ENCODE results near the gene PFDN2. TPM values are rescaled to one million over a fixed set of nuclear protein-coding genes. Genes with fewer than 3 reads are reported as not detected.

The PFDN2 gene
- polyA plus RNA-seq, 1 of the 3 experiments (the other 2 are of a cell fraction) = 445 TPM

DNA sequence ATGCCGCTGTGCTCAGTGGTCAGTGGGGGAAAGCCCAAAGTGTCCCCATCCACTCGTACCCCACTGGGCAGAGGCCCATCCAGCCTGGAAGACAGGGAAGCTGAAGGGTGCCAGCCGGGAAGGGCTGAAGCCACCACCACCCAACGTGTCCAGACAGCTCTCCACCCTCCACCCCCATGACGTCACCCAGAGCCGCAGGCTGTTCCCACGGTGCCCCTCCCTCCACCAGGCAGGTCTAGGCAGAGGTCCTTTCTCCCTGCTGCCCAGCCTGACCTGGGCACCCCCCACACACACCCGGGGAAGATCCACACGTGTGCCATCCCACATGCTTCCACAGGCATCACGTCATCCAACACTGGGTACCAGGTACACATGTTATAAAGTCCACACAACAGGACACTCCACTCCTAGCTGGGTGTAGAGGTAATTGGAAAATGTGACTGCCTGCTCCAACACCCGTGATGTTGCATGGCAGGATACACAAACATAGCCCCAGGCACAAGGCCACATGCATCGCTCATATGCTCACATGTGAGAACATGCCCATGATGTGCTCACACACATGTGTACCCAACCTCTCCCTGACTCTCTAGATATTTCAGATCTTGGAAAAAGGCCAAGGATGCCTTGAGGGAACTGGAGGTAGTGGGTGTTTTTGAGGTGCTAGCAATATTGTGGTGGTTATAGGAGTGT is 43.0 kb downstream of the PFDN2 start:
- no peaks in the 10 kb centered on the region for H3F3A ChIP-seq (replicated peaks; ENCODE audit: insufficient read depth)
- POLR2A ChIA-PET = no interaction called here
- no peaks in the 10 kb centered on the region for H3K79me2 ChIP-seq (ENCODE audit: insufficient read depth)
- CTCF ChIA-PET = interaction anchor here (0.6 to 22.7 kb wide), 4 partner anchors 10 to 325 kb away, joined by 3 to 198 read pairs (median 3); partner anchors contain the start of gene KLHDC9
- H2AFZ ChIP-seq (ENCODE audit: low read depth) = no peak overlapping the region
- H3K9me2 ChIP-seq = no peaks in the 10 kb centered on the region
- no peaks in the 10 kb centered on the region for H3K4me1 ChIP-seq (ENCODE audit: control insufficient read depth in 1 of 2, insufficient read depth in 2 of 2, low read depth in 1 of 2, low read length in 1 of 2)
- no peaks in the 10 kb centered on the region for H4K20me1 ChIP-seq (ENCODE audit: insufficient read depth)
- H3K27ac ChIP-seq (ENCODE audit: low read depth in 2 of 2, low read length in 1 of 2) = no peak overlapping the region
- no peaks in the 10 kb centered on the region for H3K36me3 ChIP-seq (replicated peaks in 1 of 2; ENCODE audit: control insufficient read depth in 1 of 2, insufficient read depth in 2 of 2, low read length in 1 of 2)
- no peak for DNase-seq
- no peak overlapping the region for H3K9ac ChIP-seq
- no peak overlapping the region for H3K4me2 ChIP-seq
- H3K27me3 ChIP-seq (ENCODE audit: insufficient read depth) = no peaks in the 10 kb centered on the region
- no peak for TF ChIP-seq RAD21 (IDR thresholded peaks at IDR 0.05; ENCODE audit: low read length)
- no peak for TF ChIP-seq POLR2AphosphoS5 (IDR thresholded peaks at IDR 0.05; ENCODE audit: low read depth, low read length)
- TF ChIP-seq, protein P1, sequence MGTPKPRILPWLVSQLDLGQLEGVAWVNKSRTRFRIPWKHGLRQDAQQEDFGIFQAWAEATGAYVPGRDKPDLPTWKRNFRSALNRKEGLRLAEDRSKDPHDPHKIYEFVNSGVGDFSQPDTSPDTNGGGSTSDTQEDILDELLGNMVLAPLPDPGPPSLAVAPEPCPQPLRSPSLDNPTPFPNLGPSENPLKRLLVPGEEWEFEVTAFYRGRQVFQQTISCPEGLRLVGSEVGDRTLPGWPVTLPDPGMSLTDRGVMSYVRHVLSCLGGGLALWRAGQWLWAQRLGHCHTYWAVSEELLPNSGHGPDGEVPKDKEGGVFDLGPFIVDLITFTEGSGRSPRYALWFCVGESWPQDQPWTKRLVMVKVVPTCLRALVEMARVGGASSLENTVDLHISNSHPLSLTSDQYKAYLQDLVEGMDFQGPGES (IDR thresholded peaks at IDR 0.05; ENCODE audit: low read depth, low read length) = no peak
- no peak for TF ChIP-seq FOXJ3 (CRISPR knock-in tag; IDR thresholded peaks at IDR 0.05)
- TF ChIP-seq TCF12 (IDR thresholded peaks at IDR 0.05) = no peak
- no peak for TF ChIP-seq YY1 (IDR thresholded peaks at IDR 0.05; ENCODE audit: low read depth)
- TF ChIP-seq RXRA (IDR thresholded peaks at IDR 0.05; ENCODE audit: borderline replicate concordance, low read depth) = no peak
- no peak for TF ChIP-seq SIN3A (IDR thresholded peaks at IDR 0.05; ENCODE audit: borderline replicate concordance, low read depth, low read length)
- TF ChIP-seq CHD2 (IDR thresholded peaks at IDR 0.05; ENCODE audit: low read length, partially characterized antibody) = no peak
- TF ChIP-seq, protein P2, sequence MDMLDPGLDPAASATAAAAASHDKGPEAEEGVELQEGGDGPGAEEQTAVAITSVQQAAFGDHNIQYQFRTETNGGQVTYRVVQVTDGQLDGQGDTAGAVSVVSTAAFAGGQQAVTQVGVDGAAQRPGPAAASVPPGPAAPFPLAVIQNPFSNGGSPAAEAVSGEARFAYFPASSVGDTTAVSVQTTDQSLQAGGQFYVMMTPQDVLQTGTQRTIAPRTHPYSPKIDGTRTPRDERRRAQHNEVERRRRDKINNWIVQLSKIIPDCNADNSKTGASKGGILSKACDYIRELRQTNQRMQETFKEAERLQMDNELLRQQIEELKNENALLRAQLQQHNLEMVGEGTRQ (IDR thresholded peaks at IDR 0.05; ENCODE audit: borderline replicate concordance, low read depth, low read length) = no peak
- no peak for TF ChIP-seq GATA2 (CRISPR knock-in tag; IDR thresholded peaks at IDR 0.05)
- no peak for TF ChIP-seq TEAD4 (IDR thresholded peaks at IDR 0.05; ENCODE audit: borderline replicate concordance, insufficient read depth)
- TF ChIP-seq, protein P3, sequence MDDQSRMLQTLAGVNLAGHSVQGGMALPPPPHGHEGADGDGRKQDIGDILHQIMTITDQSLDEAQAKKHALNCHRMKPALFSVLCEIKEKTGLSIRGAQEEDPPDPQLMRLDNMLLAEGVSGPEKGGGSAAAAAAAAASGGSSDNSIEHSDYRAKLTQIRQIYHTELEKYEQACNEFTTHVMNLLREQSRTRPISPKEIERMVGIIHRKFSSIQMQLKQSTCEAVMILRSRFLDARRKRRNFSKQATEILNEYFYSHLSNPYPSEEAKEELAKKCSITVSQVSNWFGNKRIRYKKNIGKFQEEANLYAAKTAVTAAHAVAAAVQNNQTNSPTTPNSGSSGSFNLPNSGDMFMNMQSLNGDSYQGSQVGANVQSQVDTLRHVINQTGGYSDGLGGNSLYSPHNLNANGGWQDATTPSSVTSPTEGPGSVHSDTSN (IDR thresholded peaks at IDR 0.05) = no peak
- TF ChIP-seq, protein P4, sequence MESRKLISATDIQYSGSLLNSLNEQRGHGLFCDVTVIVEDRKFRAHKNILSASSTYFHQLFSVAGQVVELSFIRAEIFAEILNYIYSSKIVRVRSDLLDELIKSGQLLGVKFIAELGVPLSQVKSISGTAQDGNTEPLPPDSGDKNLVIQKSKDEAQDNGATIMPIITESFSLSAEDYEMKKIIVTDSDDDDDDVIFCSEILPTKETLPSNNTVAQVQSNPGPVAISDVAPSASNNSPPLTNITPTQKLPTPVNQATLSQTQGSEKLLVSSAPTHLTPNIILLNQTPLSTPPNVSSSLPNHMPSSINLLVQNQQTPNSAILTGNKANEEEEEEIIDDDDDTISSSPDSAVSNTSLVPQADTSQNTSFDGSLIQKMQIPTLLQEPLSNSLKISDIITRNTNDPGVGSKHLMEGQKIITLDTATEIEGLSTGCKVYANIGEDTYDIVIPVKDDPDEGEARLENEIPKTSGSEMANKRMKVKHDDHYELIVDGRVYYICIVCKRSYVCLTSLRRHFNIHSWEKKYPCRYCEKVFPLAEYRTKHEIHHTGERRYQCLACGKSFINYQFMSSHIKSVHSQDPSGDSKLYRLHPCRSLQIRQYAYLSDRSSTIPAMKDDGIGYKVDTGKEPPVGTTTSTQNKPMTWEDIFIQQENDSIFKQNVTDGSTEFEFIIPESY (IDR thresholded peaks at IDR 0.05; ENCODE audit: borderline replicate concordance, low read depth) = no peak
- TF ChIP-seq NFIC (IDR thresholded peaks at IDR 0.05; ENCODE audit: borderline replicate concordance) = no peak
- no peak for TF ChIP-seq FOSL2 (IDR thresholded peaks at IDR 0.05; ENCODE audit: borderline replicate concordance, low read depth)
- no peak for TF ChIP-seq ELF1 (IDR thresholded peaks at IDR 0.05)
- 86% methylated on average over 2 of the region's 12 CpGs for WGBS (ENCODE audit: low lambda C conversion rate)
- H3K9me3 ChIP-seq = no peaks in the 10 kb centered on the region
- no peak overlapping the region for H3K4me3 ChIP-seq (ENCODE audit: low read depth in 2 of 2, low read length in 1 of 2)
